NCI-H446 treated with DMSO at 0.1 percent for 48 hours (cell line): ENCODE data around the gene ZNF830.
"Not testable (repeated sequence)": the region's sequence is repeated elsewhere in the genome, so short reads cannot be mapped to it uniquely, and the experiment has no call there.

Source experiments
- DNase-seq: peaks from one replicate; lab custom pipeline; 2025; lab: John Stamatoyannopoulos, UW

Gene ZNF830

GRCh38 chr17:34991606-34992005, 30.3 kb downstream of the ZNF830 start:
- DNase-seq, result no peak

- no peak for DNase-seq
Measured at GRCh38 chr17:34993031-34993430, 31.7 kb downstream of the ZNF830 start.

- DNase-seq, result no peak
Measured at GRCh38 chr17:34996422-34997285, 35.3 kb downstream of the ZNF830 start.

DNA sequence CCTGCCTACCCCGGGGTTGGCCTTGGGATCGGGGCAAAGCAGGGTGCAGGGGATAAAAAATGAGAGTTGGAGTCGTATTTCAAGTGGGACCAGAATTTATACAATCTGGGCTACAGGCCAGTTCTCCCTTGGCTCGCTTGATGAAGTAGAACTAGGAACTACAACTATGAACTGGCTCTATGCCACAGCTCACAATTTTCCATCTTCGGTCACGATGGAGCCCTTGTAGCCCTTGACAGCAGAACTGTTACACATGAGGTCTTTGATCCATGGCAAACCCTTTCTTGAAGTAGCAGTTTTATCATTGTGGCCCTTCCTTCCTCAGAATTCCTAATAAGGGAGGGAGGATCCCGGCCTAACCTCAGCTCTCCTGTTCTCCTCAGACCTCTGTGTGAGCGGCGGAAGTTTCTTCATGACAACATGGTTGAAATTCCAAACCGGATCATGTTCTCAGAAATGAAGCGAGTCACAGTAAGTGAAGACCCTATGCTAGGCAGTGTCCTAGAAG, 36.1 kb downstream of the ZNF830 start:
- peak; percentile 72 for DNase-seq

DNA sequence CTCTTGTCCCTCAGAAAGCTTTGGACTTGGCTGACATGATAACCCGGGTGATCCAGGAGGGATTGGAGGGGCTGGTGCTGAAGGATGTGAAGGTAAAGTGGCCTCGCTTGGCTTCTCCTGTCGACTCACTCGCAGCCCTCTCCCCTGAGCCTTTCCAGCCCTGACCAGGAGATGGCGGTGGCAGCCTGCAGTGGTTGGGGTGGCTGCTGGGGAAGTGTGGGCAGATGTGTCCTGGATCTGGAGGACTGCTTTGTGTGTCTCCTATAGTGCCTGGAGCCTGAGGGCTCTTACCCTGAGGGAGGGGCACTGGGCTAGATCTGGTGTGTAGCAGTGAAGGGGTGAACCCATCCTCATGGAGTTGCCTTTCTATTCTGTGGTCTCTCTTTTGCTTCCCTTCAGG, 36.9 kb downstream of the ZNF830 start:
- no peak for DNase-seq

DNA sequence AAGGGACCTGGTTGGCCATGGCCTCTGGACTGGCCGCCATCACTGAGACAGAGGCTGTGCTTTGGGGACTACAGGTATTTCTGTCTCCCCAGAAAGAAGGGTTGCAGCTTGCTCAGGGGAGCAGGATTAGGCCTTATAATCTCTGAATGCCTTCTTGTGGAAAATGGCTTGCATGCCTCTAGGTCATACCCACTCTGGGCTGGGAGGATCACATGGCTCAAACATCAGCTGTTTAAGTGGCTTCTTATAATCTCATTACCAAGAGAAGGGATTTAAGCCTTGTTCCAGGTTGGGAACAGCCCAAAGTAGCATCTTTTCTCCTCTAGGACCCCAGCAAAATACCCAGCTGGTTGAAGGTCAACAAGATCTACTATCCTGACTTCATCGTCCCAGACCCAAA, 38.1 kb downstream of the ZNF830 start:
- DNase-seq, result no peak

DNA sequence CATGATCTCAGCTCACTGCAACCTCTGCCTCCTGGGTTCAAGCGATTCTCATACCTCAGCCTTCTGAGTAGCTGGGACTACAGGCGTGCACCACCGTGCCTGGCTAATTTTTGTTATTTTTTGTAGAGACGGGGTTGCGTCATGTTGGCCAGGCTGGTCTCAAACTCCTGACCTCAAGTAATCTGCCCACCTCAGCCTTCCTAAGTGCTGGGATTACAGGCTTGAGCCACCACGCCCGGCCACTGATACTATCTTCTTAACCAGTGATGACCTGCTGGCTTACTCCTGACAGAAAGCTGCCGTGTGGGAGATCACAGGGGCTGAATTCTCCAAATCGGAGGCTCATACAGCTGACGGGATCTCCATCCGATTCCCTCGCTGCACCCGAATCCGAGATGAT, 39.6 kb downstream of the ZNF830 start:
- DNase-seq, result not testable (repeated sequence)

GRCh38 chr17:35001549-35001948, 40.2 kb downstream of the ZNF830 start:
- no peak for DNase-seq

DNA sequence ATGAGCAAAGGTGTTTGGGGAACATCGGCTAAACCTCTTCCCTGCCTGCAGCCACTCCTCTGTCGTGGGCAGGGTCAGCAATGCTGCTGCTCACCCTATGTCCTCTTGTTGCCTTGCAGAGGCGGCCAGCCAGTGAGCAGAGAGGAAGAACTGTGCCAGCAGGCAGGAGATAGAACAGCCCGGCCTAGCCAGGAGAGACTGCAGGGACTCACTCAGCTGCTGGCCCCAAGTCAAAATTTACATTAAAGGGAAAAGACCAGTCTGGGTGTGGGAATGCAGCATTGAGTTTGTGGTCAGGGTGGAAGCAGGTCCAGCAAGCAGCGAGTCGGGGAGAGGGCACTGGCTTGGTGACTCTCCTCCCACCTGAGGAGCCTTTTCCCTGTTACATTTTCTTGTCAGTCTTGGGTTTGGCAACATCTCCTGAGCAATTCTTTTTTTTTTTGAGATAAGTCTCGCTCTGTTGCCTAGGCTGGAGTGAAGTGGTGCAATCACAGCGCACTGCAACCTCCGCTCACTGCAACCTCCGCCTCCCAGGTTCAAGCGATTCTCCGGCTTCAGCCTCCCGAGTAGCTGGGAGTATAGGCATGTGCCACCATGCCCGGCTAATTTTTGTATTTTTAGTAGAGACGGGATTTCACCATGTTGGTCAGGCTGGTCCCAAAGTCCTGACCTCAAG, 41.7 kb downstream of the ZNF830 start:
- DNase-seq, result no peak

- DNase-seq, result no peak
Measured at GRCh38 chr17:35003778-35004177, 42.4 kb downstream of the ZNF830 start.

GRCh38 chr17:35006345-35006744, 45.0 kb downstream of the ZNF830 start:
- no peak for DNase-seq

DNA sequence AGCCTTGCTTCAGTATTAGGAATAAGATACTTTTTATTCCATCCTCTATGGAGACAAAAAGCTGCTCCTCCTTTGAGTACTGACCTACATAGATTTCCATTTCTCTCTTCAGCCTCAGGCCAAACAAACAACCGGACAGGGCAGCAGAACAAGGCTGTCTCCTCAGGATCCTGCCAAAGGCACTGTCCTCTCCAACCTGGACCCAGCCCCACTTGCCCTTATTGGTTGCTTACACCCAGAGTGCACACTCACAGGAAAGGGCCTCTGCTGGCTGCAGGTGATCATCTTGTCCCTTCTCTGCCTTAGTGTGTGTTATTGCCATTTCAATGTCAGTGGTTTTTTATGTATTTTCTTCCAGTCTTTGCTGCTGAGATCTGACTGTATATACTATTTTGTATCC, 45.6 kb downstream of the ZNF830 start:
- no peak for DNase-seq

GRCh38 chr17:35010093-35010492, 48.8 kb downstream of the ZNF830 start:
- no peak for DNase-seq

DNA sequence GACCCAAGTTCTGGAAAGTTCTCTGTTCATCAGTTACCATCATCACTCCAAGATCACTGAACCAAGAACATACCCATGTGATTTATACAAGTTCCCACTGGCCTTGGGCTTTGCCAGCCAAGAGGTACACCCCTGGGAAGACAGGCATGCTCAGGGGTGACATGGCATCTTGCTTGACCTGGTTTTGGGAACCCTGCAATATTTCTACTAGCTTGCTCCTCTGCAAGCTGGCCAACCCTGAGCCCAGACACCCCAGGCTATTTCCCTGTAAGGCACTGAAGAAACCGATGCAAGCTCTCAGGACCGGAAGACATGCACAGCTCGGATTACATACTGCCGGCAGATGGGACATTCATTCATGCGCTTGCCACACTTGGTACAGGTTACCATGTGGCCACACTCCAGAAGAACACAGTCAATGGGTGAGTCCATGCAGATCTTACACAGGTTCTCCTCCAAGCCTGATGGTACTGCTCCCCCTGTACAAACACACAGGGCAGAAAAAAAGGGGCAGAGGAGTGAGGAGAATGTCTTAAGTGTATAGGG, 50.4 kb downstream of the ZNF830 start:
- no peak for DNase-seq
